ENCODE results near the gene CAPN15. TPM values are rescaled to one million over a fixed set of nuclear protein-coding genes. Genes with fewer than 3 reads are reported as not detected.
A peak's percentile ranks its signal among the peaks of the same experiment; 100 is the strongest.

The CAPN15 gene
- polyA plus RNA-seq, 2 of the 4 experiments (the other 2 are of a cell fraction): 11.4 to 33.3 TPM

DNA sequence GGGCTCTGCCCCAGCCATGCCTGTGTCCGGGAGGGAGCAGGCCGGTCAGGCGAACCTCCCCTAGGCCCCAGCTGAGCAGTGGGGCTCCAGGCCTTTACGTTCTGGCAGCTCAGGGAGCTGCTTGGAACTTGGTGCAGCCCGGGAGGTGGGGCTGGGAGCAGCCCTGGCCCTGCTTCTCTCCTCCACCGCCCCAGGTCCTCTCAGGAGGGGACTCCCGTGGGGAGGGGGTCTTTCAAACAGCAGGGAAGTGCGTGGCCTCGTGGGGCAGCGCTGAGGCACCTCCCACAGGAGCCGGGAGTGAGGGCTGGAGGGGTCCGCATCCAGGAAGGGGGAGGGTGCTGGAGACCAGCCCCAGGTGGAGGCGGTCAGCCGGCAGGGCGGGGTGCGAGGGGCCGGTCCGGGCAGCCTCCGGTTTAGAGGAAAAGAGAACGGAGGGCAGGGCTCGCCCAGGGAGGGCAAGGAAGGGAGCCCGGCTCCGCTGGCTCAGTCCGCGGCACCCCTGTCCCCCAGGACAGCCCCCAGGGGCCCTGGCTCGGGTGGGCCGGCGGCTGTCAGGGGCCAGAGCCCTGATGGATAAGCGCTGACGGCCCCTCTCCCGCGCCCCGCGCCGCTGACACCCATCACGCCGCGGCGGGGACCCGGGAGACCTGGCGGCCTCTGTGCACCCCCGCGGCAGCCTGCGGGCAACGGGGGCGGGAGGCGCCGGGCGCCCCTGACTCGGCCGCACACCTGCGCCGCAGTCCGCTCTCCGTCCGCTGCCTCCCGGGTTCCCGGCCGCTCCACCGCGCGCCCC lies 32.1 kb downstream of the CAPN15 start:
- DNase-seq (ENCODE audit: low read depth in 1 of 2, low spot score in 1 of 2): no peak

DNA sequence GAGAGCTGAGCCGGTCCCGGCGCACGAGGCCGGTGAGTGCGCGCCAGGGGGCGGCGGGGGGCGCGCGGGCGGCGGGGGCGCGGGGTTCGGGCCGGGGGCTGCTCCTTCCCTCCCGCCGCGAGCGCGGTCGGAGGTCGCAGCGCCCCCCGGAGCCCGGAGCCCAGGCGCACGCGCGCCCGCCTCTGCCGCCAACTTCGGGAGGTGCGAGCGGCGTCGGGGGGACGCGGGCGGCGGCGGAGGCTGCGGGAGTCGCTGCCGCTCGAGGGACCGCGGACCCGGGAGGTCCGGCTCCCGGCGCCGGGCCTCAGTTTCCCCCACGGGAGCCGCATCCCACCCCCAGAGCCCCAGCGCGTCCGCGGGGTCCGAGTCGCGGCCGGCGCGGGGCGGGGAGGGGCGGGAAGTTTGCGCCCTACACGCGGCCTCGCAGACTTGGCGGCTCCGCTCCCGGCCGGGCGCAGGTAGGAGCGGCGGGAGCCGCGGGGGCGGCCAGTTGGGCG lies 32.7 kb downstream of the CAPN15 start, which contains the start of gene PRR35:
Gene PRR35, plus strand, starts transcription at position 191 of the 497 bp plus-strand sequence. CDS start 2,901 bp downstream, outside the sequence.
- Histone ChIP-seq H3K4me2 (peak within 1 kb of the TSS; percentile 97), H3K27ac (peak within 1 kb of the TSS; percentile 17 to 75; a peak in 3 of 6 replicates), H3K4me3 (peak within 1 kb of the TSS; percentile 47), H3K4me1 (peaks cover 12% of the 10 kb centered on the region; the same call in 2 of the 3 replicates), H3K9me3 (no peaks in the 10 kb centered on the region)
- POLR2A ChIA-PET: no interaction called here
- no peak for DNase-seq (ENCODE audit: low read depth in 1 of 2, low spot score in 1 of 2)
- CTCF ChIA-PET: interaction anchor here (6.1 kb wide), 1 partner anchor 13 kb away, joined by 24 read pairs; no protein-coding TSS in a partner anchor
- 20% methylated on average over 1 of the region's 84 CpGs for WGBS (ENCODE audit: missing lambda C conversion rate)
- ATAC-seq: no peak
- TF ChIP-seq MAFK (IDR thresholded peaks at IDR 0.05; ENCODE audit: partially characterized antibody) (no peak), HDAC2 (IDR thresholded peaks at IDR 0.05) (no peak), JUNB (IDR thresholded peaks at IDR 0.05) (no peak), HEYL (CRISPR knock-in tag; IDR thresholded peaks at IDR 0.05) (no peak), ZFP36 (IDR thresholded peaks at IDR 0.05; ENCODE audit: borderline replicate concordance, partially characterized antibody) (no peak), NR3C1 (IDR thresholded peaks at IDR 0.05) (no peak), GATA3 (IDR thresholded peaks at IDR 0.05; ENCODE audit: borderline replicate concordance) (no peak), NFE2L2 (conservative IDR thresholded peaks at IDR 0.05; ENCODE audit: low read length) (no peak)
- no peak for FAIRE-seq

More for the DNA sequence above, 32.1 kb downstream of the CAPN15 start:
- peak overlapping the region; percentile 97 for H3K4me2 ChIP-seq
- no peaks in the 10 kb centered on the region for H3K9me3 ChIP-seq
- peaks cover 12% of the 10 kb centered on the region; the same call in 2 of the 3 replicates for H3K4me1 ChIP-seq
- CTCF ChIA-PET: interaction anchor here (1.3 to 6.1 kb wide), 2 partner anchors 13 to 17 kb away, joined by 3 to 24 read pairs; no protein-coding TSS in a partner anchor
- TF ChIP-seq ZNF302 (CRISPR knock-in tag; IDR thresholded peaks at IDR 0.05): no peak
- TF ChIP-seq FOSL2 (IDR thresholded peaks at IDR 0.05): no peak
- no peak for TF ChIP-seq FOSL2 (CRISPR knock-in tag; IDR thresholded peaks at IDR 0.05)
- no peak for TF ChIP-seq KDM5A (IDR thresholded peaks at IDR 0.05)
- TF ChIP-seq CHD4 (IDR thresholded peaks at IDR 0.05; ENCODE audit: borderline replicate concordance): no peak
- no peak for TF ChIP-seq JUN (IDR thresholded peaks at IDR 0.05)
- no peak for TF ChIP-seq EHMT2 (IDR thresholded peaks at IDR 0.05; ENCODE audit: low read depth)
- TF ChIP-seq RAD21 (conservative IDR thresholded peaks at IDR 0.05 in 1 of 2, IDR thresholded peaks at IDR 0.05 in 1 of 2): no peak
- no peak for TF ChIP-seq ZSCAN20 (CRISPR knock-in tag; IDR thresholded peaks at IDR 0.05)
- TF ChIP-seq REST (IDR thresholded peaks at IDR 0.05): no peak
- TF ChIP-seq MAX (IDR thresholded peaks at IDR 0.05): no peak
- no peak for TF ChIP-seq RCOR1 (IDR thresholded peaks at IDR 0.05; ENCODE audit: low read depth, low read length)
- TF ChIP-seq HDAC2 (IDR thresholded peaks at IDR 0.05): no peak
- no peak for TF ChIP-seq POLR2A (IDR thresholded peaks at IDR 0.05; ENCODE audit: low read length)
- TF ChIP-seq MYC (IDR thresholded peaks at IDR 0.05; ENCODE audit: borderline replicate concordance, low read length): no peak
- no peak for TF ChIP-seq PBX3 (IDR thresholded peaks at IDR 0.05)
- TF ChIP-seq E2F6 (IDR thresholded peaks at IDR 0.05; ENCODE audit: borderline replicate concordance, low read depth): no peak
- no peak for TF ChIP-seq MAFK (IDR thresholded peaks at IDR 0.05; ENCODE audit: partially characterized antibody)
- TF ChIP-seq EP300 (IDR thresholded peaks at IDR 0.05): no peak
- no peak for TF ChIP-seq CEBPB (IDR thresholded peaks at IDR 0.05)
- H3K27ac ChIP-seq: peak overlapping the region in 1 of 2 experiments; percentile 75; a peak in 2 of 6 replicates
- POLR2A ChIA-PET: no interaction called here
- WGBS (ENCODE audit: missing lambda C conversion rate): 45% methylated on average over 32 of the region's 62 CpGs
- peak overlapping the region; percentile 47 for H3K4me3 ChIP-seq
- ATAC-seq: peak in 1 of 2 experiments; percentile 26; a peak in 3 of 6 replicates
- no peak for FAIRE-seq
